Cerebellar cortex (tissue), 1 donor: Measurements from ENCODE around the gene BMP8A.

ENCODE experiments used
- DNase-seq: peaks from one replicate; pipeline ENCODE4 v3.0.0-alpha.2; 2015; ENCODE audit warnings: low spot score

The BMP8A gene

GRCh38 chr1:39571178-39571483 is 79.7 kb downstream of the BMP8A start:
- no peak for DNase-seq

- DNase-seq = no peak
Observed at GRCh38 chr1:39572379-39573096, 81.1 kb downstream of the BMP8A start.

- DNase-seq = no peak
Observed at GRCh38 chr1:39573097-39573465, 81.6 kb downstream of the BMP8A start.

- no peak for DNase-seq
Observed at GRCh38 chr1:39573736-39574624, 82.5 kb downstream of the BMP8A start.

GRCh38 chr1:39574646-39575045 is 83.2 kb downstream of the BMP8A start:
- DNase-seq = no peak
